KOPT-K1 (cell line): ENCODE results near the gene SLC27A2.
"Not testable (repeated sequence)": the region's sequence is repeated elsewhere in the genome, so short reads cannot be mapped to it uniquely, and the experiment has no call there.

Experiments used
- H3K27ac ChIP-seq: fragments of 200-600 bp; sonication (generic); 2 replicates; pipeline ENCODE4 v1.5.1; 2016; ENCODE audit warnings: antibody characterized with exemption, mild to moderate bottlenecking, low read depth, low read length; ENCODE audit not compliant: poor library complexity, severe bottlenecking
- H3K36me3 ChIP-seq: fragments of 200-600 bp; sonication (generic); 2 replicates; pipeline ENCODE4 v1.5.1; 2017; ENCODE audit warnings: antibody characterized with exemption, mild to moderate bottlenecking, low read length, moderate library complexity; ENCODE audit not compliant: insufficient read depth
- H3K9me3 ChIP-seq: fragments of 200-600 bp; sonication (generic); 2 replicates; pipeline ENCODE4 v1.5.1; 2017; ENCODE audit warnings: antibody characterized with exemption, low read length, mild to moderate bottlenecking; ENCODE audit not compliant: insufficient read depth, poor library complexity, severe bottlenecking

Gene SLC27A2

GRCh38 chr15:50181969-50182218, at the start of gene SLC27A2:
Gene SLC27A2 (plus strand): TSS chr15:50182196. CDS start chr15:50182428, 232 bp downstream.
- Histone ChIP-seq H3K27ac (no peak within 1 kb of the TSS), H3K9me3 (peaks cover 9% of the 10 kb centered on the region), H3K36me3 (no peaks in the 10 kb centered on the region)

GRCh38 chr15:50132251-50132984, 49.6 kb upstream of the SLC27A2 start:
- H3K27ac ChIP-seq, H3K36me3 ChIP-seq, H3K9me3 ChIP-seq: not testable (repeated sequence)

- H3K36me3 ChIP-seq: no peaks in the 10 kb centered on the region
- H3K9me3 ChIP-seq: no peaks in the 10 kb centered on the region
- H3K27ac ChIP-seq: no peak overlapping the region
These were observed 47.4 kb upstream of the SLC27A2 start for GRCh38 chr15:50134524-50135024.

GRCh38 chr15:50135031-50135551, 46.9 kb upstream of the SLC27A2 start:
- Histone ChIP-seq H3K27ac (no peak overlapping the region), H3K36me3 (no peaks in the 10 kb centered on the region), H3K9me3 (no peaks in the 10 kb centered on the region)

GRCh38 chr15:50137330-50137761, 44.6 kb upstream of the SLC27A2 start:
- no peak overlapping the region for H3K27ac ChIP-seq
- H3K9me3 ChIP-seq: no peaks in the 10 kb centered on the region
- H3K36me3 ChIP-seq: no peaks in the 10 kb centered on the region

GRCh38 chr15:50137893-50138292, 44.1 kb upstream of the SLC27A2 start:
- H3K9me3 ChIP-seq: no peaks in the 10 kb centered on the region
- no peak overlapping the region for H3K27ac ChIP-seq
- no peaks in the 10 kb centered on the region for H3K36me3 ChIP-seq

GRCh38 chr15:50138391-50138790, 43.6 kb upstream of the SLC27A2 start:
- Histone ChIP-seq H3K36me3 (no peaks in the 10 kb centered on the region), H3K9me3 (no peaks in the 10 kb centered on the region), H3K27ac (no peak overlapping the region)

- no peaks in the 10 kb centered on the region for H3K9me3 ChIP-seq
- no peaks in the 10 kb centered on the region for H3K36me3 ChIP-seq
- no peak overlapping the region for H3K27ac ChIP-seq
These were observed 41.9 kb upstream of the SLC27A2 start for GRCh38 chr15:50140098-50140497.

GRCh38 chr15:50140983-50141382, 41.0 kb upstream of the SLC27A2 start:
- Histone ChIP-seq H3K9me3 (no peaks in the 10 kb centered on the region), H3K36me3 (no peaks in the 10 kb centered on the region), H3K27ac (no peak overlapping the region)

GRCh38 chr15:50141856-50142255, 40.1 kb upstream of the SLC27A2 start:
- Histone ChIP-seq H3K36me3 (no peaks in the 10 kb centered on the region), H3K27ac (no peak overlapping the region), H3K9me3 (no peaks in the 10 kb centered on the region)

GRCh38 chr15:50143255-50143860, 38.6 kb upstream of the SLC27A2 start:
- Histone ChIP-seq H3K27ac (no peak overlapping the region), H3K36me3 (no peaks in the 10 kb centered on the region), H3K9me3 (no peaks in the 10 kb centered on the region)

GRCh38 chr15:50144341-50145120, 37.5 kb upstream of the SLC27A2 start:
- Histone ChIP-seq H3K27ac (no peak overlapping the region), H3K36me3 (no peaks in the 10 kb centered on the region), H3K9me3 (no peaks in the 10 kb centered on the region)

- Histone ChIP-seq H3K9me3 (no peaks in the 10 kb centered on the region), H3K27ac (no peak overlapping the region), H3K36me3 (no peaks in the 10 kb centered on the region)
These were observed 36.5 kb upstream of the SLC27A2 start for GRCh38 chr15:50145451-50145872.

- Histone ChIP-seq H3K36me3 (no peaks in the 10 kb centered on the region), H3K27ac (no peak overlapping the region), H3K9me3 (no peaks in the 10 kb centered on the region)
These were observed 35.4 kb upstream of the SLC27A2 start for GRCh38 chr15:50146632-50147031.

GRCh38 chr15:50148362-50148963, 33.5 kb upstream of the SLC27A2 start:
- H3K27ac ChIP-seq: no peak overlapping the region
- H3K36me3 ChIP-seq: no peaks in the 10 kb centered on the region
- H3K9me3 ChIP-seq: no peaks in the 10 kb centered on the region
